Gastrocnemius medialis (tissue), 4 donors: ENCODE results near the gene RBM28. TPM values are rescaled to one million over a fixed set of nuclear protein-coding genes. Genes with fewer than 3 reads are reported as not detected.
A peak's percentile ranks its signal among the peaks of the same experiment; 100 is the strongest.

Experiments
- ATAC-seq, 2 donors: fragments of 150-250 bp; one replicate each; pipeline ENCODE4 v1.9.1; 2016
- DNase-seq, 2 donors: peaks; one replicate each; pipeline ENCODE4 v3.0.0-alpha.2; 2019
- H3K27ac ChIP-seq, 4 donors: fragments of 200-600 bp; sonication (generic); 1 replicate in 1 of 4; 2 replicates in 3 of 4; pipeline ENCODE4 v1.5.1; 2016 to 2018; ENCODE audit warnings: mild to moderate bottlenecking in 2 of 4, moderate library complexity in 1 of 4
- H3K27me3 ChIP-seq, 3 donors: fragments of 200-600 bp; sonication (generic) in 2 of 3; 1 replicate in 1 of 3; 2 replicates in 2 of 3; pipeline versions ENCODE4 v1.5.1 to v1.6.0; 2016 to 2019; ENCODE audit warnings: mild to moderate bottlenecking in 1 of 3, moderate library complexity in 1 of 3
- H3K36me3 ChIP-seq, 2 donors: fragments of 200-600 bp; sonication (generic) in 1 of 2; one replicate each; pipeline ENCODE4 v1.5.1; 2017 to 2018
- H3K4me1 ChIP-seq, 2 donors: fragments of 200-600 bp; sonication (generic) in 1 of 2; one replicate each; pipeline ENCODE4 v1.5.1; 2016 to 2017; ENCODE audit warnings: mild to moderate bottlenecking in 2 of 2
- H3K4me3 ChIP-seq, 4 donors: fragments of 200-600 bp; sonication (generic) in 3 of 4; 1 replicate in 1 of 4; 2 replicates in 3 of 4; pipeline ENCODE4 v1.5.1; 2016 to 2019; ENCODE audit warnings: mild to moderate bottlenecking in 2 of 4
- H3K9me3 ChIP-seq, 3 donors: fragments of 200-600 bp; sonication (generic) in 2 of 3; 1 replicate in 1 of 3; 2 replicates in 2 of 3; pipeline ENCODE4 v1.5.1; 2016 to 2019
- POLR2A ChIP-seq, 2 donors: fragments of 450-650 bp; IDR thresholded peaks; one replicate each; pipeline ENCODE4 v1.6.1; 2017; ENCODE audit warnings: antibody characterized with exemption in 2 of 2, mild to moderate bottlenecking in 2 of 2, moderate library complexity in 2 of 2
- in situ Hi-C, 4 donors: fragments of 200-750 bp; cut with MboI; loops; one replicate each; pipeline versions ENCODE4 v1.15.0 to v1.8.0; 2017; ENCODE audit warnings: low sequenced_read_pairs in 4 of 4
- intact Hi-C: fragments of 100-400 bp; cut with DNase I; formaldehyde crosslinking; loops from one replicate; pipeline ENCODE4 v1.15.1; 2023; ENCODE audit warnings: low total_unique reads
- total RNA-seq, 4 donors: library from RNA; depleted of rRNA; stranded (reverse); fragments of >200 nt; gene quantifications; one replicate each; pipeline versions ENCODE4 v1.1.0 to v1.2.3, GENCODE V29; 2016
- TF ChIP-seq, protein P1 (sequence below), 5 experiments: fragments of 450-650 bp in 3 of 5; fragments of 200-600 bp in 2 of 5; sonication (generic) in 2 of 5; IDR thresholded peaks in 4 of 5; conservative IDR thresholded peaks in 1 of 5; 1 replicate in 4 of 5; 2 replicates in 1 of 5; pipeline ENCODE4 v1.5.1; 2016 to 2019; ENCODE audit warnings: antibody characterized with exemption in 5 of 5, mild to moderate bottlenecking in 3 of 5, moderate library complexity in 3 of 5

Gene RBM28
- total RNA-seq, 4 donors from 2014 or later, result 13.6 to 18.5 (median 16.3) TPM

DNA sequence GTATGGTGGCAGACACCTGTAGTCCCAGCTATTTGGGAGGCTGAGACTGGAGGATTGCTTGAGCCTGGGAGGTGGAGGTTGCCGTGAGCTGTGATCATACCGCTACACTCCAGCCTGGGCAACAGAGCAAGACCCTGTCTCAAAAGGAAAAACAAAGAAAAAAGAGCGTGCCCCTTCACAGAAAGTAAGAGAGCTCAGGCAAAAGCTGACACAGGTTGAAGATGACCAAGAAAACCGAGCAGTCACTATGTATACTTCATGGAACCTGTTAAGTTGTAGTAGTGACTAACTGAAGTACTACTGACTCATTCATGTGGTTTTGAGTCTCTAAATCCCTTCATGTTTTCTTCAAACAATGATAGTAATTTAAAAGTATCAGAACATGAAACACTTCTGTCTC lies 19.0 kb upstream of the RBM28 start:
- Histone ChIP-seq H3K4me3 (no peak overlapping the region), H3K4me1 (peaks cover 0 to 14% of the 10 kb centered on the region in 2 donors), H3K27ac (no peak overlapping the region), H3K36me3 (no peaks in the 10 kb centered on the region), H3K27me3 (no peaks in the 10 kb centered on the region), H3K9me3 (no peaks in the 10 kb centered on the region)
- intact Hi-C loops (no loop called here), in situ Hi-C loops (no loop called here)
- TF ChIP-seq, protein P1, sequence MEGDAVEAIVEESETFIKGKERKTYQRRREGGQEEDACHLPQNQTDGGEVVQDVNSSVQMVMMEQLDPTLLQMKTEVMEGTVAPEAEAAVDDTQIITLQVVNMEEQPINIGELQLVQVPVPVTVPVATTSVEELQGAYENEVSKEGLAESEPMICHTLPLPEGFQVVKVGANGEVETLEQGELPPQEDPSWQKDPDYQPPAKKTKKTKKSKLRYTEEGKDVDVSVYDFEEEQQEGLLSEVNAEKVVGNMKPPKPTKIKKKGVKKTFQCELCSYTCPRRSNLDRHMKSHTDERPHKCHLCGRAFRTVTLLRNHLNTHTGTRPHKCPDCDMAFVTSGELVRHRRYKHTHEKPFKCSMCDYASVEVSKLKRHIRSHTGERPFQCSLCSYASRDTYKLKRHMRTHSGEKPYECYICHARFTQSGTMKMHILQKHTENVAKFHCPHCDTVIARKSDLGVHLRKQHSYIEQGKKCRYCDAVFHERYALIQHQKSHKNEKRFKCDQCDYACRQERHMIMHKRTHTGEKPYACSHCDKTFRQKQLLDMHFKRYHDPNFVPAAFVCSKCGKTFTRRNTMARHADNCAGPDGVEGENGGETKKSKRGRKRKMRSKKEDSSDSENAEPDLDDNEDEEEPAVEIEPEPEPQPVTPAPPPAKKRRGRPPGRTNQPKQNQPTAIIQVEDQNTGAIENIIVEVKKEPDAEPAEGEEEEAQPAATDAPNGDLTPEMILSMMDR (IDR thresholded peaks at IDR 0.05 in 4 of 5, conservative IDR thresholded peaks at IDR 0.05 in 1 of 5), result no peak
- no peak for TF ChIP-seq POLR2A (IDR thresholded peaks at IDR 0.05)
- no peak for ATAC-seq
- no peak for DNase-seq

DNA sequence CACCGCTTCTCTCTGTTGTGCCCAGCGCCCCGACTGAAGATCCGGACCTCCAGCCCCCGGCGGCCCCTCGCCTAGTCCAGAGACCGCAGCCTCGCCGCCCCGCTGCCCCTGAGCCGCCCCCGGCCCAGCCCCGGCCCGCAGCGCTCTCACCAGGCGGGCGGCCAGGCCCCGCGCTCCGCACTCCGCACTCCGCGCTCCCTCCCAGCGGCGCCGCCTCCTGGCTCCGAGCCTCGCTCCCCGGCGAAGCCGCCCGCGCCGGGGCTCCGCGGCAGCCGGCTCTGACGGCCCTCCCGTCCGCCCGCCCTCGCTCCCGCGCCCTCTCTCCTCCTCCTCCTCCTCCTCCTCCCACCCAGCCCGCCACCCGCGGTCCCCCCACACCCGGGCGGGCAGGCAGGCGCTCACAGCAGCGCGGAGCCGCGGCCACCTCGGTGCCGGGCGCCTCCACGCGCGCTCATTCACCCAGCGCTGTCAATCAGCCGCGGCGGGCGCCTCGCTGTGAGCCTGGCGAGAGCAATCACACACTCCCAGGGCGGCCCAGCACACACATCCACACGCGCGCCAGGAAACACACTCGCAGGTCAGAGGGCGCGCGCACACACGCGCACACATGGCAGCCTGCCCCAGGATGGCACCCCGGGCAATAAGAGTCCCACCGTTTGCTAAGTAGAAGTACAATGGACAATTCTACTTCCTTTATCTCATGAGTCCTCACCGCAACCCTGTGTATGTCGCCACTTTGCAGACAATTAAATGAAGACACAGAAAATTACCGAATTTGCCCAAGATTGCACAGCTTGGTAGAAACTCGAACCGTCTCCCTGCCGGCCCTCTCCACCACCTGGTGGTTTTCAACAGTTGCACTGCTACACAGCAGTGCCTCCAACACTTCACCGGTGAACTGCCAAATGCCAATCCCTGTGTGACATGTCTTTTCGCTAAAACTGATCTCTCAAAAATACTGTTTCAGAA lies 18.0 kb upstream of the RBM28 start, which contains the start of gene PRRT4:
Gene PRRT4 (minus strand): TSS at position 280 of the 969 bp plus-strand sequence.
- H3K27ac ChIP-seq, result peak within 1 kb of the TSS in 2 of 4 donors; percentile 40 to 67
- H3K27me3 ChIP-seq, result no peaks in the 10 kb centered on the region
- H3K36me3 ChIP-seq, result no peaks in the 10 kb centered on the region
- intact Hi-C loops (no loop called here), in situ Hi-C loops (no loop called here)
- peaks cover 0 to 14% of the 10 kb centered on the region in 2 donors for H3K4me1 ChIP-seq
- no peaks in the 10 kb centered on the region for H3K9me3 ChIP-seq
- no peak for TF ChIP-seq POLR2A (IDR thresholded peaks at IDR 0.05)
- TF ChIP-seq, protein P1 (IDR thresholded peaks at IDR 0.05 in 4 of 5, conservative IDR thresholded peaks at IDR 0.05 in 1 of 5), result no peak
- DNase-seq, result no peak
- ATAC-seq, result peak; percentile 67 to 68
- peak within 1 kb of the TSS; percentile 57 to 70 (median 62) for H3K4me3 ChIP-seq

DNA sequence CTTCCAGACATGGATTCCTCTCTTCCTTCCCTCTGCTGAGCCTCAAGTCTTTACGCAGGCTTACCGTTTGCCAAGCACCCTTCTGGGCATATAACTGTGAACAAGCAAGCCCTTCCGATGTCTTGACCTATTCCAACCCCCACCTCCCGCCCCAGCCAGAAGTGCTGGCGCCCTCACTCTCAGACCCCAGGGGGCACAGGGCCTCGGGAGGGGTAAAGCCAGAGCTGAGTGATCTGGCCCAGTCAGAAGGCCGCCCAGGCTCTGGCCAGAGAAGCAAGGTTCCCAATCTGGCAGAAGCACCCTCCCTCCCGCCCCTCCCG lies 16.6 kb upstream of the RBM28 start:
- Histone ChIP-seq H3K4me3 (peak overlapping the region in 1 of 4 donors; percentile 57), H3K4me1 (peaks cover 0 to 14% of the 10 kb centered on the region in 2 donors), H3K27ac (no peak overlapping the region), H3K27me3 (no peaks in the 10 kb centered on the region), H3K9me3 (no peaks in the 10 kb centered on the region), H3K36me3 (no peaks in the 10 kb centered on the region)
- in situ Hi-C loops, result no loop called here
- no peak for DNase-seq
- TF ChIP-seq POLR2A (IDR thresholded peaks at IDR 0.05), result no peak
- TF ChIP-seq, protein P1 (IDR thresholded peaks at IDR 0.05 in 4 of 5, conservative IDR thresholded peaks at IDR 0.05 in 1 of 5), result no peak
- no peak for ATAC-seq
- intact Hi-C loops, result no loop called here

DNA sequence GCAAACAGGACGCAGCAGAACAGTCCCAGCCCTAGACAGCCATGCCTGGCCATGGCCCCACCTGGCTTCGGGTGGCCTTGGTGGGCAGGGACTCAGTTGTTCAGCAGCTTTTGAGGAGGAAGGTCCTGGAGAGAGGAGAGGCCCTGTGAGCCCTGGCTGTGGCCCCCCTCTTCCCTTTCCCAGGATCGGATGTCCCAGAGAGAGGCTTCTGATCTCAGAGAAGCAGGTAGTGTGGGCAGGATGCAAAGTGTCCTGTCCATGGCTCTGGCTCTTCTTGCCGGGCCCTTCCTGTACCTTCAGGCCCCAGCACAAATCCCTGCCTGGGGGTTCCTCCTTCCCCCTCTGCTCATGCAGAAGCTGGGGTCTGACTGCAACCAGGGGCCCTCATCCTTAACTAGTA lies 16.2 kb upstream of the RBM28 start:
- in situ Hi-C loops (no loop called here), intact Hi-C loops (no loop called here)
- H3K36me3 ChIP-seq, result no peaks in the 10 kb centered on the region
- peaks cover 0 to 14% of the 10 kb centered on the region in 2 donors for H3K4me1 ChIP-seq
- TF ChIP-seq POLR2A (IDR thresholded peaks at IDR 0.05), result no peak
- TF ChIP-seq, protein P1 (IDR thresholded peaks at IDR 0.05 in 4 of 5, conservative IDR thresholded peaks at IDR 0.05 in 1 of 5), result no peak
- DNase-seq (no peak), ATAC-seq (no peak)
- H3K27me3 ChIP-seq, result no peaks in the 10 kb centered on the region
- H3K9me3 ChIP-seq, result no peaks in the 10 kb centered on the region
- no peak overlapping the region for H3K27ac ChIP-seq
- H3K4me3 ChIP-seq, result no peak overlapping the region
